Measurements from ENCODE around the gene COX8A.

Gene COX8A

DNA sequence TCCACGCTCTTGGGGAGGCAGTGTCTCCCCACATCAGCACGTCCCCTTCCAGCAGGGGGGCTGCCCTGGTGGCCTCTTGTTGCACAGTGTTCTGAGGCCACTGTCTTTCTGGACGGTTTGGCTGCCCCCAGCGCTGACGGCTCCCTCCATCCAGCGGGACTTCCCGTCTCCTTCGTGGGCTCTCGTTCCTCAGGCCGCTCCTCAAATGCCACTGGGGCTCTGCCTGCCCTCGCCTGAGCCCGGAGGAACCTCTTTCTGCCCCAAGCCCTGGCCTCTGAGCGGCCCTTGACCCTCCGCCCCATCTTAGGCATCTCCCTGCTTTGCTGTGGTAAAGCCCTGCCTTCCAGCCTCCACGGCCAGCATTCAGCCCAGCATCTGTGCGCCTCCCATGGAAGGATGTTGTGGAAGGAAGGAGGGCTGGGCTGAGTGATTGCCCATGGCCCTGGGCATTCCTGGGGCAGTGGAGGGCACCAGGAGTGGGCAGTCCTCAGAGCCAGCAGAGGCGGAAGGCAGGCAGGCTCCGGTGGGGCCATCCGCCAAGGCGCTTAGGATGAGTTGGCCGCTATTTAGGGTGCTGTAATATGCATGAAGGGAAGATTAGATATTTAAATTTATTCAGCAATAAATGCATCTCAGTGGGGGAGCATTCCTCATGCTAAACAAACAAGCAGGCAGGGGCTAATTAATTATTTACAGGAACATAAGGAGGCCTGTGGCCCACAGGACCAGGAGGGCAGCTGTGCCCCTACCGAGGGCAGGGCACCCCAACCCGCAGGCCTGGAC, 29.6 kb downstream of the COX8A start:
- DNase-seq (ENCODE audit: low read depth in 2 of 2) = no peak

DNA sequence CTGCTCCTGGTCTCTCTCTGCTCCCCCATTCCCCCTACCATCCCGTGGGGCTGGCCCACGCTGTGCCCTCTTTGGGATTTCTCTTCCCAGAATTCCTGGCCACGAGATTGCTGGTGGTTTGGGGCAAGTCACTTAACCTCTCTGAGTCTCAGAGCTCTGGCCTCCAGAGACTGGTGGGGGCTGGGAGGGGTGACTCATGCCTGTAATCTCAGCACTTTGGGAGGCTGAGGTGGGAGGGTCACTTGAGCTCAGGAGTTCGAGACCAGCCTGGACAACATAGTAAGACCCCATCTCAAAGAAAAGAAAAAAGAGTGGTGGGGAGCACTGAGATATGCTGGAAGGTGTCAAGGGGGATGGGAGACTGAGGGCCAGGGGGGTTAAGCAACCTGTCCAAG, 30.2 kb downstream of the COX8A start:
- no peak for DNase-seq (ENCODE audit: low read depth in 2 of 2)

DNA sequence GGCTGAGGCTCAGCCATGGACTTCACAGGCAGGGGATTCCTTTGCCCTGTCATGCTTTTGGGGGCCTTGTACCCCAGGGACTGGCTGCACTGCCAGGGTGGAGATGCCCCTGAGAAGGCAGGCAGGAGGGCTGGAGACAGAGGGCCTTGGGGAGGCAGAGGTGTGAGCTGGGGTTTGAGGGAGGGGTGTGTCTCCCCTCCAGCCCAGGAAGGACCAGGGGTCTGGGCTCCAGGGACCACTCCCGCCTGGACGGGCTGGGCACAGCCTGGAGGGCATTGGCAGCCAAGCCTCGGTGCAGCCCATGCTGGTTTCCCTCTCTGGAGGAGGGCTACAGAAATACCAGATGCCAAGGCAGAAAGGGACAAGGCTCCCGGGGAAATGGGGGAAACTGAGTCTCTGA, 31.3 kb downstream of the COX8A start:
- no peak for DNase-seq (ENCODE audit: low read depth in 2 of 2)

DNA sequence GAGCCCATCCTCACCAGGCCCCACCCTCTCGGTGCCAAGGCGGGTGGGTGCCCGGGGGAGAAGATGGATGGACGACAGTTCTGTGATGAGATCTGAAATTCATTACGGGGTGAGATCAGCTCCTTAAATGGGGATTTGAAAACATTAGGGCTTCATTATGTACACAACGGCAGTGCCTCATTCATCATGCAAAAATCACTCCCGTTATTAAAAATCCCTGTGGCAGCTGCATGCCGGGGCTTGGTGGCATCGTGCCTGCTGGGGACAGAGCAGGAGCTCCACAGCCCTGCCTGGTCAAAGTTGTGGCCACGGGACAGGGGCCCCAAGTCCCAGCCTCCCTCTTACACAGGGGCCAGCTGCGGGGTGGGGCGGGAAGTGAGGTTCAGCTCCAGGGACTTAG, 32.0 kb downstream of the COX8A start:
- no peak for DNase-seq (ENCODE audit: low read depth in 2 of 2)

DNA sequence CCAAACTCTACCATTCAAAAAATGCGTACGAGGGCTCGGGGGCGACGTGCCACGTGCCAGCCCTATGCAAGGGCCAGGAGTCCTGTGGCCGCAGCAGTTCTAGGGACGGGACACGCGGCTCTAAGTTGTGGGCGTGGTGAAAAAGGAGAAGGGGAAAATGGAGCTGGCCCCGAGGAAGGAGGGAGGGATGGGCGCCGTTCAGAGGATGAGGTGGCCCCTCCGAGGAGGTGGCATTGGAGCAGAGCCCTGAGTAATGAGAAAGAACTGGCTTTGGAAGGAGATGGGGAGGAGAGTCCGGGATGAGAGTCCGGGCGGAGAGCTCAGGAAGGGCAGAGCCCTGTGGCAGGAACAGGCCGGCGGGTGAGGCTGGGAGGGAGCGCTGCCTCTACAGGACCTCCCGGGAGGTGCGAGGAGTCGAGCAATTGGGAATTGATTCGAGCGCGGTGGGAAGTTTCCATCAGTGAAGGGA, 32.8 kb downstream of the COX8A start:
- no peak for DNase-seq (ENCODE audit: low read depth in 2 of 2)

DNA sequence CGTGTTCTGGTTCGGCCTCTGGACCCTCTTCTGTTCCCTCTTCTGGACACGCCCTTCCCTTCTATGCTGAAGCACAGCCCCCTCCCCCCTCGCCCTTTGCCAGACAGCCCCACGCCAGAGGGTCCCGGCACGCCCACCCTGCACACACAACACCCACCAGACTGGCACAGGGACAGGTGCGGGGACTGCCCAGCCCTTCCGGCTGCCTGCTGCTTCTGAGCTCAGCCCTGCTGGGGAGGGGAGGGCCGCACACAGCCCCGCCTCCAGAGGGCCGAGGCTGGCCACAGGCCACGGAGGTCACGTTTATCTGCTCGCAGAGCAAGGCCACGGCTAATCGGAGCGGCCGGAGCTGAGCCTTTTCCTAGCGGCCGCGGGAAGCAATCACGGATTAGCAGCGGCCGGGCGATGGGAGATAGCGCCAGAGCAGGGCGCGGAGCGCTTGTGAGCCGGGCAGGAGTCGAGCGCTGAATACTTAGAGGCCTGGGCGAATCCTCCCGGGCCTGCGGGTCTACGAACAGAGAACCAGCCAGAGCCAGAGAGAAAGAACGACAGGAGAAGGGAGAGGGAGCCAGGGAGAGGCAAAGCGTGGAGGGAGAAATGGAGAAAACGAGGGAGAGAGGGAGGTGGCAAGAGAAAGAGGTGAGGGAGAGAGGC, 33.3 kb downstream of the COX8A start:
- no peak for DNase-seq (ENCODE audit: low read depth in 2 of 2)

DNA sequence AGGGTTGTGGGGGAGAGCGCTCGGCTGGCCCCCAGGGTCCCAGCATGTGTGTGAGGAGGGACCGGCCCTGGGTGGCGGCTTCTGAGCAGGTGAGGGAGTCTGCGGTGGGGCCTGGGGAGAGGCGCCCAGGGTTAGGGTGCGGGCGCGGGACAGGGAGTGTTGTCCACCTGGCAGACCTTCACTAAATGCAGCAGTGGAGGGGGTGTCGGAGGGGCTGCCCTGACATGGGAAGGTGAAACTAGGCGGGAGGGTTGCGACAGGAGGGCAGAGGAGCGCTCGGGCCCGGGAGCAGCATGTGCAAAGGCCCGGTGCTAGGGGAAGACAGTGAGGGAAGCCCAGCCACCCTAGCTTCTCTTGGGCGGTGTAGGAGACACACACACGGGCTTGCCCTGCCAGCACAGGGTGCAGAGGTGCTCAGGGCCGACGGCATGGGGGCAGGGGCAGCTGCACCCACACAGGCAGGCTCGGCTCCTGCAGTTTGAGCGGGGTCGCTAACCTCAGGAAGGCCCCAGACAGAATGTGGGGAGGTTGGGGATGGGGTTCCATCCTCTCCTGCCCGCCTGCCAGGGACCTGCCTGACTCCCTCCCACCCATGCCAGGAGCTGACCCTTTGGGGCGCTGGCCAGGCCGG, 34.0 kb downstream of the COX8A start:
- DNase-seq (ENCODE audit: low read depth in 2 of 2) = no peak

DNA sequence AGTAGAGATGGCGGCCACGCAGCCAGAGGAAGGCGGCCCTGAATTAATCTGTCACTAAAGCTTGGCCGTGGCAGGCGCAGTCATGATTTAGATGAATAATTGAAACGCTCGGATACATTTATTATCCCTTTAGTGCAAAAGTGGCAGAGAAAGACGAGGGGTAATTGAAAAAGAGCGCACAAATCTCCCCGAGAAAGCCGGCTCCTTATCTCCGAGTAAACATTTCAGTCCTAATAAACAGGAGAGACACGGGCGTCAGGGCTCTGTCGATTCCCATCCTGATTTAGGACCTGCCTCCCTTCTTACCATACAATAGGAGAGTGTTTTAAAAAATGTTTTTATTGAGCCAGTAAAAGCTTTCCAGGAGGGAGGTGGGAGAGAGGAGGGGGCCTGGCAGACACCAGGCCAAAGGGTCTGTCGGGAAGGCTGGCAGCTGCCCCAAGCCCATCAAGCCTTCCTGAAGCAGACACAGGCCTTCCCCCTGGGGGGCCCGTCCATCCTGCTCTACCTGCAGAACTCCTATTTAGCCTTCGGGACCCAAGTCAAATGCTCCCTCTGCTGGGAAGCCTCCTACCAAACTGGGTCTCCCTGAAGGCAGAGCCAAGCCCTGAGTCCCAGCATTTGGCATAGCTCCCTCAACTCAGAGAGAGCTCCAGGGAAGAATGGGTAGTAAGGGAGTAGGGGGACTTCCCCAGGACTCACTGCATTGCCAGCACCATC, 34.7 kb downstream of the COX8A start:
- no peak for DNase-seq (ENCODE audit: low read depth in 2 of 2)

DNA sequence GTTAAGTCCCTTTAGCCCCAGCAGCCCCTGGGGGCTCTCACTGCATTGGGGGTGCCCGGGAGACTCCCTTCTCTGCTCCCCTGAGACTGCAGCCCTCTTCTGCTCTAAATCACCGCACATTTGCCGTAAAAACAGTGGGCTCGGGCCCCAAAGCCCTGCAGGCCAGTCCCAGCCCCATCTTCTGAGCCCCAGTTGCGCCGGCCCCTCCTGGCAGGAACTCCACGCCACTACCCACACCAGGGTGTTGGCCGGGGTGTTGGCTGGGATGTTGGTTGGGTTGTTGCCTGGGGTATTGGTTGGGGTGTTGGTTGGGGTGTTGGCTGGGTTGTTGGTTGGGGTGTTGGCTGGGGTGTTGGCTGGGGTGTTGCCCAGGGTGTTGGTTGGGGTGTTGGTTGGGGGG, 35.3 kb downstream of the COX8A start:
- DNase-seq (ENCODE audit: low read depth in 2 of 2) = no peak

DNA sequence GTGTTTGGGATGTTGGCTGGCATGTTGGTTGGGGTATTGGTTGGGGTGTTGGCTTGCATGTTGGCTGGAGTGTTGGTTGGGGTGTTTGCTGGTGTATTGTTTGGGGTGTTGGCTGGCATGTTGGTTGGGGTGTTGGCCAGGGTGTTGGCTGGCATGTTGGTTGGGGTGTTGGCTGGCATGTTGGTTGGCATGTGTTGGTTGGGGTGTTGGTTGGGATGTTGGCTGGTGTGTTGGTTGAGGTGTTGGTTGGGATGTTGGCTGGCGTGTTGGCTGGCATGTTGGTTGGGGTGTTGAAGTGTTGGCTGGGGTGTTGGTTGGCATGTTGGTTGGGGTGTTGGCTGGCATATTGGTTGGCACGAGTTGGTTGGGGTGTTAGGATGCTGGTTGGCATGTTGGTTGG, 36.4 kb downstream of the COX8A start:
- no peak for DNase-seq (ENCODE audit: low read depth in 2 of 2)

DNA sequence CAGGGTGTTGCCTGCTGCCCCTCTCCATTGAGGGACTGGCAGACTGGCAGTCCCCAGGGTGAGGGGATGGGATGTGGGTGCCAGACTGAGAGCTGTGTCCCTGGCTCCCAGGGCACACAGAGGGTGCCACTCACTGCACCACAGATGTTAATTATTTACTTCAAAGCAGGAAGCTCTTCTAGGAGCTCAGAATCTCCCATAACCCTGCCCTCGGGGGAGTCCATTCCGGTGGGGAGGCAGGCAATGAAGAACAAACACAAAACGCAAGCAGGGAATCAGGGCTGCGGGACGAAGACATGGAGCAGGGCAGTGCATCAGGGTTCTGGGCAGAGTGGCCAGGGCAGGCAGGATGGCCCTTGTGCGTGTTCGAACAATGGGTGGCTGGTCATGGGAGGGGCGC, 37.0 kb downstream of the COX8A start:
- no peak for DNase-seq (ENCODE audit: low read depth in 2 of 2)

DNA sequence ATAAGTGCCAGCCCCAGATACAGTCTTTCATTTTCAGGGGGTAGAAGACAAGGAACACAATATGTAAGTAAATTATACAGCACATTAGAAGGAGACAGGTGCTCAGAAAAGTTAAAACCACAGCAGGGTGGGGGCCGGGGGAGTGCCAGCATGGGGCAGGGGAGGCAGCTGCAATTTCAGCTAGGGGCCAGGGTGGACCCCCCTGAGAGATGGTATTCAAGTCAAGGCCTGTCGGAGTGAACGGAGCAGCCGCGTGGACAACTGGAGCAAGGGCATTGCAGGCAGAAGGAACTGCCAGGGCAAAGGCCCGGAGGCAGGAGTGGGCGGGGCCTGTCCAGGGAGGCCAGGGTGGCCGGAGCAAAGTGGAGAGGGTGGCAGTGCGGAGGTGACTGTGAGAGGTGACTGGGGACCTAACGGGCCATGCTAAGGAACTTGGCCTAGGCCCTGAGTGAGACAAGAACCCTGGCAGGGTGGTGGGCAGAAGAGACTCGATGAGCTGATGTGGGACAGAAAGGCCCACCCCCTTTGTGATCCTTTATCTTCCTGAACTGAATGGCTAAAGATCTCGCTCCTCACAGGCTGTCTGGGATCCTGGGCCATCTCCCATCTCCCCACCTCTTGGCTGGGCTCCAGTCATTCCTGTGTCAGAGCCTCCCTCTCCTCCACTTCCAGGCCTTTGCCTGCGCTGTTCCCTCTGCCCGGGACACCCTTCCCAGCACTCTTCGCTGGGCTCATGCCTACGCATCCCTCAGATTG, 38.9 kb downstream of the COX8A start:
- no peak for DNase-seq (ENCODE audit: low read depth in 2 of 2)

DNA sequence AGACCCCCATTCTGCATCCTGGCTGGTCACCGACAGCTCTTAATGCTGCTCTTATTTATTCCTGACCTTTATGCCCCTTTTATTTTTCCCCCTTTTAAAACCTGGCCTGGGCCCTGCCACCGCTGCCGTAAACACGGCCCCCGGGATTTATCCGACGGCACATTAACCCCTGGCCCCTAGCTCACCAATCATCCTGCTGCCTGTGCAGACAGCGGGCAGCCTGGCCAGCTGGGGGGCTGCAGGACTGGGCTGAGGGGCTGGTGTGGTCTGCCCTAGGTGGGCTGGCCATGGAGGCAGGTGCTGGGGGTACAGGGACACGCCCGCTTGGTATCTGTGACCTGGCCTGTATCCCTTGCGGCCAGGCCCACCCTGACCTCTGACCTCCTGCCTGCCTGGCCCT, 39.9 kb downstream of the COX8A start:
- no peak for DNase-seq (ENCODE audit: low read depth in 2 of 2)

DNA sequence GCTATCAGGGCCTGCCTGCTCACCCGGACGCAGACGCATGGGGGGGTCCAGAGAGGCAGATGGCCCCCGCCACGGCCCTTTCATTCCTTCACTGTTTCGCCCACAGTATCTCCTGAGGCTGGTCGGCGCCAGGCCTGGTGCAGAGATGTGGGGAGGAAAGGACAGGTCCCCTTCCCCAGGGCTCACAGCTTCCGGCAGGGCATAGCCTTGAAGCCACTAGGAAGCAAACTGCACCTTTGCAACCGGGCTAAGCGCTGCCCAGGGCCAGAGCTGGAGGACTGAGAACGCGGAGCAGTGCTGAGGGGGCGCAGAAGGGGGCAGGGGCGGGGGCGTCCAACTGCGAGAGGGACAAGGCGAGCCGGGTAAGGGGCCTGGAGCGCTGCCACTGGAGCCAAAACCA, 41.1 kb downstream of the COX8A start:
- DNase-seq (ENCODE audit: low read depth in 2 of 2) = no peak

DNA sequence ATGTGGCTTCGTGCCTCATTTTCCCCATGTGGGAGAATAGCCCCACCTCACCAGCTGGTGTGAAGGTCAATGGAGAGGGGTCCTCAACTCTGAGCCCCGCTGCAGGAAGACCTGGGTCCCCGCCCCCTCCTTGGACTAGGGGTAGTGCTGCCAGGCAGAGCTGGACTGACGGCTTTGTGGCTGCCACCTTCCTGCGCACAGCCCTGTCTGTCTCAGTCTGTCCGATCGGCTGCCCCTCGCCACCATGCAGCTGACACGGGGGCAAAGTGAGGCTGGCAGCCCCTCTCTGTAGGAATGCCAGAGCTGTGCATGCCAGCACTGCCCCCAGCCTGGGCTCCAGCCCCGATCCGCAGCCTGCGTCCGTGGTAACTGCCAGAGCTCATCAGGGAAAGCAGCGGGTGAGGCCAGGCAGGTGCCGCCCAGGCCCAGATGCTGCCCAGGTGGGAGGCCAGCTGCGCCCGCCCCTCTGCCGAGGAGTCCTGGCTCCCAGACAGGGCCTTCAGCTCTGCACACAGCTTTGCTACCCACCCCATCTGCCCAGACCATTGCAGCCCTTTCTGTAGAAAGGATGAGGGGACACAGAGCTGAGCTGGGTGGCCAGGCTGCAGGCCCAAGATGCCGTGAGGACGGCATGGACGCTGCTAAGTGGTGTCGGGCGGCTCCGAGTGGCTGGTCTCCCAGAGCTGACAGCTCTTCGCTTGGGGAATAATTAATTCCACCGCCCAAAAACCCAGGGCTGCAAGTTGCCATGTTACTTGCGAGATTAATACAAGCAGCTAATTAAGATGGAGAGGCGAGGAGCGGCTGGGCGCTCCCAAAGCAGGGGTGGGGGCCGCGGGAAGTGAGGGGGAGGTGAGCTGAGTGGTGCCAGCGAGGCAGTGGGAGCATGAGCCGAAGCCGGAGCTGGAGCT, 41.8 kb downstream of the COX8A start:
- DNase-seq (ENCODE audit: low read depth in 2 of 2) = no peak

DNA sequence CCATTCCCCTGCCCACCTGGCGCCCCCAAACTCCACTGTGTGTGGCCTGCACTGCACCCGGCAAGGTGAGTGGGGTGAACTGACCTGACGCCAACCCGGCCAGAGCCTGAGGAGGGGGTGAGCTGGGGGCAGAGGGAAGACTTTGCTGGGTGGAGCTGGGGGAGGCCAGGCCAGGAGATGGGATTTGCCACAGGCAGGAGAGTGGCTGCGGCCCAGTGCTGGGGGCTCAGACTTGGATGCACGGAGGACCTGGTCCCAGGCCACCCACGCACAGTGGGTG, 43.5 kb downstream of the COX8A start:
- no peak for DNase-seq (ENCODE audit: low read depth in 2 of 2)

DNA sequence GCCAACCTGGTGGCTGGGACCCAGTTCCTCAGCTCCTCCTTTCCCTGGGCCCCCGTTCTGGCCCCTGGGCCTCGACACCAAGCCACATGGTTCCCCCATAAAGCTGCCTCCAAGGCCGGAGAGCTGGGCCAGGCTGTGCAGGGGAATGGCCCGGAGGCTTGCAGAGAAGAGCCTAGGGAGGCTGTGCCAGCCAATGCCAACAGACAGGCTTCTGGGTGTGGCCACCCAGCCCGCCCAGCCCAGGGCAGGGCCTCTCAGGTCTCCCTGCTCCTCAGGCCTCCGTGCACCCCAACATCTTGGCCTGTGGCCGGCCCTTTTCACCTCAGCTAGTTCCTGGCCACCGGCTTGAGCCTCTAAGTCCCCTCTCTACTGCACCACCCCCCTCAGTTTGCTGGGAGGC, 43.9 kb downstream of the COX8A start:
- no peak for DNase-seq (ENCODE audit: low read depth in 2 of 2)

DNA sequence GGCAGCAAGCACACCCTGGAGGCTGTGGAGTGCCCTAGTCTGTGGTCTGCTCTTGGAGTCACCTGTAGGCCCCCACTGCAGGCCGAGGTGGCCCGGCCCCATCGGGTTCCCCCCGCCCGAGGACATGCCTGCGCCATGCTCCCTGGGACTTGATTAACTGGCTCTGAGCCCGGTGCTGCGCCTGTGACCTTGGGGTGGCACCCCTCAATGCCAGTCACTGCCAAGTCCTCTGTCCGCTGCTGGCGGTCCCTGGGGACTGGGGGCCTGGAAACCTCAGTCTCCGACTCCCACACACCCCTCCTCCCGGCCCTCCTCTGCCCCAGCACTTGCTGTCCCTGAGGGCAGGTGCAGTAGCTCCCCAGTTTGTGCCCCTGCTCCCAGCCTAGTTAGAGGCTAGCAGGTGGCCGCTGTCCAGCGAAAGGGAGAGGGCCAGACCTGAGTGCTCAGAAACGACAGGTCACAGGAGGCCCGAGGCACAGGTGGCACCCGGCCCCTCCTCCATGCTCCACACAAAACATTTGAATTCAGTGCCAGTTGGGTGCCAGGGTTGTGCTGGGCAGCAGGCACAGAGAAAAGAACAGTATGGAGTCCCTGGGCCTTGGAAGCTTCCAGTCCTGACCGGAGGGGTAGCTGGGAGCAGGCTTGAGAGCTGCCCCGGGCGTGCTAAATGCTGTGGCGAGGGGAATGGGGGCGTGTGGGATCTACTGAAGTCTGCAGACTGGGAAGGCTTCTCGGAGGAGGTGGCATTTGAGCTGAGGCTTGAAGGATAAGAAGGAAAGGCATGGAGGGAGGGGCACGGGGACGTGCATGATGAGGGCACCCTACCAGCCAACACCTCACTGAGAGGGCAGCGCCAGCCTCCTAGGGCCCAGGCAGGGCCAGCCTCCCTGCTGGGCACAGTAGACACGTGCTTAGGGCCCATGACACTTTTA, 45.0 kb downstream of the COX8A start:
- DNase-seq (ENCODE audit: low read depth in 2 of 2) = no peak

DNA sequence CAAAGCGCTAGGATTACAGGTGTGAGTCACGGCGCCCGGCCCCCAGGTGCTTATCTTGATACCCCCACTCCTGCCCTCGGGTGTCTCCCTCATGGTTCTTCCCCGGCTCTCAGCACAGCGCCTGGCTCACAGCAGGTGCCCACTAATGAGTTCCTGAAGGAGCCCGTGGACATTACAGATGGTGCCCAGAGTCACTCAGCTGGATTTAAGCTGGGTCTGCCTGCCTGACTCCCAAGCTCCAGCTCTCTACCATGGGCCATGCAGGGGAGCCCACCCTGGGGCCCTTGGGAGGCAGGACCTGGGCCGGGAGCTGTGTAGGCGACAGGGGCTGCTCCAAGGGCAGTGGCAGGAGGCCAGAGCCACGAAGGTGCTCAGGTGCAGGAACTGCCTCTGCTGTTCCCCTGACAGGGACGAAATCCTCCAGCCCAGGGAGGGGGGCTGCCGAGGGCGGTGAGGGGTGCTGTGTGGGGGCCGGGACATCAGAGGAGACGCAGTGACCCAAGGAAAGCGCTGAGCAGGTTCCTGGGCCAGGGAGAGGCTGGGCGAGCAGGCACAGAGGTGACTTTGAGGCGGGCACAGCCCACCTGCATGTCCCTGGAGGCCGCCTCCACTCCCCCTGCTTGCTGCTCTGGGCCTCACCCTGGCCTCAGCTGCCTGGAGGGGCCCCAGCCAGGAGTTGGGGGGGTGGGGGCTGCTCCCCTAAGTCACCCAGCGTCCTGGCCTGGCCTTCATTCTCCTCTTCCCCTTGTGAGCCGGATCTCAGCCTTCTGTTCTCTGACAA, 46.7 kb downstream of the COX8A start:
- no peak for DNase-seq (ENCODE audit: low read depth in 2 of 2)

Data from stimulated activated CD8-positive, alpha-beta memory T cell treated with anti-CD3 and anti-CD28 coated beads, Interleukin-15, amount 100 ng/mL, for 48 hours (primary cell).